SK-N-SH treated with all-trans-retinoic acid at 6 μM for 48 hours (cell line): ENCODE data around the gene TBC1D12.

Experiments
- ARNTL ChIP-seq: fragments of 450-650 bp; formaldehyde crosslinking; IDR thresholded peaks from 2 replicates; pipeline ENCODE4 v1.5.0; 2020; ENCODE audit warnings: low read depth, mild to moderate bottlenecking, moderate library complexity, borderline replicate concordance
- ISL1 ChIP-seq: fragments of 250-450 bp; sonication (Bioruptor Pico); IDR thresholded peaks from 2 replicates; pipeline ENCODE4 v2.1.2; 2022; ENCODE audit warnings: mild to moderate bottlenecking, moderate library complexity
- ZFP3 ChIP-seq: fragments of 250-450 bp; sonication (Bioruptor Pico); IDR thresholded peaks from 2 replicates; pipeline ENCODE4 v1.5.0; 2020; ENCODE audit warnings: mild to moderate bottlenecking, moderate library complexity
- ZNF565 ChIP-seq: fragments of 450-650 bp; formaldehyde crosslinking; conservative IDR thresholded peaks from 2 replicates; pipeline ENCODE4 v1.5.0; 2020; ENCODE audit warnings: low read depth, mild to moderate bottlenecking, moderate library complexity
- ZNF8 ChIP-seq: fragments of 450-650 bp; formaldehyde crosslinking; IDR thresholded peaks from 2 replicates; pipeline ENCODE4 v1.5.0; 2020; ENCODE audit warnings: mild to moderate bottlenecking, moderate library complexity
- TF ChIP-seq, protein P1 (sequence below): fragments of 250-450 bp; sonication (Bioruptor Pico); IDR thresholded peaks from 2 replicates; pipeline ENCODE4 v1.5.1; 2021; ENCODE audit warnings: mild to moderate bottlenecking, moderate library complexity

DNA sequence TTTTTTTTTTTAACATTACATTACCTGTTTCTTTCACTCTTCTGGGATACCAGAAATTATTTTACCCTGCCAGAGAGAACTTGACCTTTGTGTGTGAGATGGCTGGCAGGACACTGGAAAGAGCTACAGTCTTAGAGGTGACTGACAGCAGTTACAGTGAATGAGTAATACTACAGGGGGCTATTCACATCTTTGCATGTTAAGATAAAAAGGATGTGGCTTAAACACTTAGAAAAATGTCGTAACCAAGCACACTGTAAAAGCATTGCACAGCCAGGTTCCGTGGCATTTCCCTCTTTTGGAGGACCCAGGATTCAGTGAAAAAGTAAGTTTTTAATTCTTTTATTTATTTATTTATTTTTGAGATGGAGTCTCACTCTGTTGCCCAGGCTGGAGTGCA lies 18.8 kb upstream of the TBC1D12 start:
- TF ChIP-seq ZFP3 (CRISPR knock-in tag) (no peak), ARNTL (no peak), ZNF8 (no peak), ISL1 (no peak), ZNF565 (no peak)
- TF ChIP-seq, protein P1, sequence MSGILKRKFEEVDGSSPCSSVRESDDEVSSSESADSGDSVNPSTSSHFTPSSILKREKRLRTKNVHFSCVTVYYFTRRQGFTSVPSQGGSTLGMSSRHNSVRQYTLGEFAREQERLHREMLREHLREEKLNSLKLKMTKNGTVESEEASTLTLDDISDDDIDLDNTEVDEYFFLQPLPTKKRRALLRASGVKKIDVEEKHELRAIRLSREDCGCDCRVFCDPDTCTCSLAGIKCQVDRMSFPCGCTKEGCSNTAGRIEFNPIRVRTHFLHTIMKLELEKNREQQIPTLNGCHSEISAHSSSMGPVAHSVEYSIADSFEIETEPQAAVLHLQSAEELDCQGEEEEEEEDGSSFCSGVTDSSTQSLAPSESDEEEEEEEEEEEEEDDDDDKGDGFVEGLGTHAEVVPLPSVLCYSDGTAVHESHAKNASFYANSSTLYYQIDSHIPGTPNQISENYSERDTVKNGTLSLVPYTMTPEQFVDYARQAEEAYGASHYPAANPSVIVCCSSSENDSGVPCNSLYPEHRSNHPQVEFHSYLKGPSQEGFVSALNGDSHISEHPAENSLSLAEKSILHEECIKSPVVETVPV, result no peak
